WTC11 (cell line): ENCODE results near the gene RUFY3. TPM values are rescaled to one million over a fixed set of nuclear protein-coding genes. Genes with fewer than 3 reads are reported as not detected.

Source experiments
- ATAC-seq: fragments of 200-7000 bp; cut with Tn5 transposase; 2 replicates; pipeline ENCODE4 v1.10.0; 2021; ENCODE audit warnings: mild to moderate bottlenecking, moderate library complexity
- CTCF ChIA-PET: fragments of 300-600 bp; sonication (Branson Sonifier 250); formaldehyde crosslinking; loops from one replicate; lab custom pipeline; 2021; ENCODE audit warnings: antibody characterized with exemption; lab: Charles Lee
- POLR2A ChIA-PET: fragments of 350-600 bp; sonication (Branson Sonifier 250); formaldehyde crosslinking; loops from one replicate; lab custom pipeline; 2021; ENCODE audit warnings: antibody characterized with exemption; lab: Charles Lee
- DNase-seq: peaks from one replicate; pipeline ENCODE4 v3.0.0; 2021; ENCODE audit warnings: low spot score
- H3K27ac Mint-ChIP-seq: 2 replicates; pipeline ENCODE4 v1.8.0; 2021; ENCODE audit warnings: mixed read lengths
- H3K27me3 Mint-ChIP-seq: 2 replicates; pipeline ENCODE4 v1.8.0; 2021; ENCODE audit warnings: low read depth, mild to moderate bottlenecking, moderate library complexity, mixed read lengths
- H3K36me3 Mint-ChIP-seq: 2 replicates; pipeline ENCODE4 v1.8.0; 2021; ENCODE audit warnings: mixed read lengths
- H3K4me1 Mint-ChIP-seq: 2 replicates; pipeline ENCODE4 v1.8.0; 2022; ENCODE audit warnings: mixed read lengths
- H3K4me3 Mint-ChIP-seq: 2 replicates; pipeline ENCODE4 v1.8.0; 2021; ENCODE audit warnings: mild to moderate bottlenecking, moderate library complexity, mixed read lengths
- H3K9me3 Mint-ChIP-seq: 2 replicates; pipeline ENCODE4 v1.8.0; 2021; ENCODE audit warnings: mixed read lengths
- JUN ChIP-seq: sonication (generic); formaldehyde crosslinking; IDR thresholded peaks from 2 replicates; pipeline ENCODE4 v1.8.0; 2023; ENCODE audit warnings: mild to moderate bottlenecking, missing genetic modification reagents
- KAT7 ChIP-seq: sonication (generic); formaldehyde crosslinking; IDR thresholded peaks from 2 replicates; pipeline ENCODE4 v1.8.1; 2023; ENCODE audit warnings: missing genetic modification reagents, mild to moderate bottlenecking, borderline replicate concordance
- OVOL2 ChIP-seq: fragments of 250-450 bp; sonication (Bioruptor Pico); IDR thresholded peaks from 2 replicates; pipeline ENCODE4 v1.9.0; 2021; ENCODE audit warnings: mild to moderate bottlenecking, borderline replicate concordance
- ZNF423 ChIP-seq: fragments of 250-450 bp; sonication (Bioruptor Pico); IDR thresholded peaks from 2 replicates; pipeline ENCODE4 v2.1.2; 2022; ENCODE audit warnings: mild to moderate bottlenecking, moderate library complexity
- total RNA-seq: library from RNA; stranded (reverse); gene quantifications from 3 replicates; pipeline ENCODE4 v1.2.3, GENCODE V29; 2021
- TF ChIP-seq, protein P1 (sequence below): fragments of 250-450 bp; sonication (Bioruptor Pico); IDR thresholded peaks from 2 replicates; pipeline ENCODE4 v1.9.0; 2021; ENCODE audit warnings: mild to moderate bottlenecking, borderline replicate concordance
- TF ChIP-seq, protein P2 (sequence below): sonication (generic); formaldehyde crosslinking; IDR thresholded peaks from 2 replicates; pipeline ENCODE4 v1.8.0; 2022; ENCODE audit warnings: missing genetic modification reagents
- TF ChIP-seq, protein P3 (sequence below): sonication (generic); formaldehyde crosslinking; IDR thresholded peaks from 2 replicates; pipeline ENCODE4 v1.8.0; 2023; ENCODE audit warnings: missing genetic modification reagents, mild to moderate bottlenecking, borderline replicate concordance
- TF ChIP-seq, protein P4 (sequence below): sonication (generic); formaldehyde crosslinking; IDR thresholded peaks from 2 replicates; pipeline ENCODE4 v1.8.0; 2022; ENCODE audit warnings: mild to moderate bottlenecking, missing genetic modification reagents
- TF ChIP-seq, protein P5 (sequence below): sonication (generic); formaldehyde crosslinking; conservative IDR thresholded peaks from 2 replicates; pipeline ENCODE4 v1.8.1; 2023; ENCODE audit warnings: mild to moderate bottlenecking, low read depth, missing genetic modification reagents, moderate library complexity
- TF ChIP-seq, protein P6 (sequence below): sonication (generic); formaldehyde crosslinking; IDR thresholded peaks from 2 replicates; pipeline ENCODE4 v1.8.1; 2023; ENCODE audit warnings: mild to moderate bottlenecking, moderate library complexity, missing genetic modification reagents

Gene RUFY3
- total RNA-seq, 1 experiment from 2014 or later: 49.0 TPM

DNA sequence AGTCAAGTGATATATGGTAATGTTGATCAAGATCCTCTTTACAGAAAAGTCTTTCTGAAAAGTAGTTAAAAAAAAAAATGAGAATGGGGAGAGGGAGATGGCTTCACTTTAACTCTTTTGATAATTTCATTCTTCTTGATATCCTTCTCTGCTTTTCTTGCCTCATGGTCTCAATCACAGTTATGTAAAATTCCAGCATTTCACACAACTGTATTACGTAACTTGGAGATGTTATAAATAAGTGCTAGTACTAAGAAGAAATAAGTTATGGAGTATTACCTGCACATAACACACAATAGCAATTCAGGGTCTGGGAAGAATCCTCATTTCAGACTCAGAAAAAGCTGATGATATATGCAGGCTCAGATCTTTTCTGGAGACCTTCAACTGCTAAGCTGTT, 22.0 kb downstream of the RUFY3 start:
- no peaks in the 10 kb centered on the region for H3K27me3 Mint-ChIP-seq
- H3K4me3 Mint-ChIP-seq: no peak overlapping the region
- no peak overlapping the region for H3K27ac Mint-ChIP-seq
- TF ChIP-seq, protein P1, sequence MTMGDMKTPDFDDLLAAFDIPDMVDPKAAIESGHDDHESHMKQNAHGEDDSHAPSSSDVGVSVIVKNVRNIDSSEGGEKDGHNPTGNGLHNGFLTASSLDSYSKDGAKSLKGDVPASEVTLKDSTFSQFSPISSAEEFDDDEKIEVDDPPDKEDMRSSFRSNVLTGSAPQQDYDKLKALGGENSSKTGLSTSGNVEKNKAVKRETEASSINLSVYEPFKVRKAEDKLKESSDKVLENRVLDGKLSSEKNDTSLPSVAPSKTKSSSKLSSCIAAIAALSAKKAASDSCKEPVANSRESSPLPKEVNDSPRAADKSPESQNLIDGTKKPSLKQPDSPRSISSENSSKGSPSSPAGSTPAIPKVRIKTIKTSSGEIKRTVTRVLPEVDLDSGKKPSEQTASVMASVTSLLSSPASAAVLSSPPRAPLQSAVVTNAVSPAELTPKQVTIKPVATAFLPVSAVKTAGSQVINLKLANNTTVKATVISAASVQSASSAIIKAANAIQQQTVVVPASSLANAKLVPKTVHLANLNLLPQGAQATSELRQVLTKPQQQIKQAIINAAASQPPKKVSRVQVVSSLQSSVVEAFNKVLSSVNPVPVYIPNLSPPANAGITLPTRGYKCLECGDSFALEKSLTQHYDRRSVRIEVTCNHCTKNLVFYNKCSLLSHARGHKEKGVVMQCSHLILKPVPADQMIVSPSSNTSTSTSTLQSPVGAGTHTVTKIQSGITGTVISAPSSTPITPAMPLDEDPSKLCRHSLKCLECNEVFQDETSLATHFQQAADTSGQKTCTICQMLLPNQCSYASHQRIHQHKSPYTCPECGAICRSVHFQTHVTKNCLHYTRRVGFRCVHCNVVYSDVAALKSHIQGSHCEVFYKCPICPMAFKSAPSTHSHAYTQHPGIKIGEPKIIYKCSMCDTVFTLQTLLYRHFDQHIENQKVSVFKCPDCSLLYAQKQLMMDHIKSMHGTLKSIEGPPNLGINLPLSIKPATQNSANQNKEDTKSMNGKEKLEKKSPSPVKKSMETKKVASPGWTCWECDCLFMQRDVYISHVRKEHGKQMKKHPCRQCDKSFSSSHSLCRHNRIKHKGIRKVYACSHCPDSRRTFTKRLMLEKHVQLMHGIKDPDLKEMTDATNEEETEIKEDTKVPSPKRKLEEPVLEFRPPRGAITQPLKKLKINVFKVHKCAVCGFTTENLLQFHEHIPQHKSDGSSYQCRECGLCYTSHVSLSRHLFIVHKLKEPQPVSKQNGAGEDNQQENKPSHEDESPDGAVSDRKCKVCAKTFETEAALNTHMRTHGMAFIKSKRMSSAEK: no peak
- TF ChIP-seq, protein P2, sequence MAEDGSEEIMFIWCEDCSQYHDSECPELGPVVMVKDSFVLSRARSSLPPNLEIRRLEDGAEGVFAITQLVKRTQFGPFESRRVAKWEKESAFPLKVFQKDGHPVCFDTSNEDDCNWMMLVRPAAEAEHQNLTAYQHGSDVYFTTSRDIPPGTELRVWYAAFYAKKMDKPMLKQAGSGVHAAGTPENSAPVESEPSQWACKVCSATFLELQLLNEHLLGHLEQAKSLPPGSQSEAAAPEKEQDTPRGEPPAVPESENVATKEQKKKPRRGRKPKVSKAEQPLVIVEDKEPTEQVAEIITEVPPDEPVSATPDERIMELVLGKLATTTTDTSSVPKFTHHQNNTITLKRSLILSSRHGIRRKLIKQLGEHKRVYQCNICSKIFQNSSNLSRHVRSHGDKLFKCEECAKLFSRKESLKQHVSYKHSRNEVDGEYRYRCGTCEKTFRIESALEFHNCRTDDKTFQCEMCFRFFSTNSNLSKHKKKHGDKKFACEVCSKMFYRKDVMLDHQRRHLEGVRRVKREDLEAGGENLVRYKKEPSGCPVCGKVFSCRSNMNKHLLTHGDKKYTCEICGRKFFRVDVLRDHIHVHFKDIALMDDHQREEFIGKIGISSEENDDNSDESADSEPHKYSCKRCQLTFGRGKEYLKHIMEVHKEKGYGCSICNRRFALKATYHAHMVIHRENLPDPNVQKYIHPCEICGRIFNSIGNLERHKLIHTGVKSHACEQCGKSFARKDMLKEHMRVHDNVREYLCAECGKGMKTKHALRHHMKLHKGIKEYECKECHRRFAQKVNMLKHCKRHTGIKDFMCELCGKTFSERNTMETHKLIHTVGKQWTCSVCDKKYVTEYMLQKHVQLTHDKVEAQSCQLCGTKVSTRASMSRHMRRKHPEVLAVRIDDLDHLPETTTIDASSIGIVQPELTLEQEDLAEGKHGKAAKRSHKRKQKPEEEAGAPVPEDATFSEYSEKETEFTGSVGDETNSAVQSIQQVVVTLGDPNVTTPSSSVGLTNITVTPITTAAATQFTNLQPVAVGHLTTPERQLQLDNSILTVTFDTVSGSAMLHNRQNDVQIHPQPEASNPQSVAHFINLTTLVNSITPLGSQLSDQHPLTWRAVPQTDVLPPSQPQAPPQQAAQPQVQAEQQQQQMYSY: no peak
- TF ChIP-seq, protein P3, sequence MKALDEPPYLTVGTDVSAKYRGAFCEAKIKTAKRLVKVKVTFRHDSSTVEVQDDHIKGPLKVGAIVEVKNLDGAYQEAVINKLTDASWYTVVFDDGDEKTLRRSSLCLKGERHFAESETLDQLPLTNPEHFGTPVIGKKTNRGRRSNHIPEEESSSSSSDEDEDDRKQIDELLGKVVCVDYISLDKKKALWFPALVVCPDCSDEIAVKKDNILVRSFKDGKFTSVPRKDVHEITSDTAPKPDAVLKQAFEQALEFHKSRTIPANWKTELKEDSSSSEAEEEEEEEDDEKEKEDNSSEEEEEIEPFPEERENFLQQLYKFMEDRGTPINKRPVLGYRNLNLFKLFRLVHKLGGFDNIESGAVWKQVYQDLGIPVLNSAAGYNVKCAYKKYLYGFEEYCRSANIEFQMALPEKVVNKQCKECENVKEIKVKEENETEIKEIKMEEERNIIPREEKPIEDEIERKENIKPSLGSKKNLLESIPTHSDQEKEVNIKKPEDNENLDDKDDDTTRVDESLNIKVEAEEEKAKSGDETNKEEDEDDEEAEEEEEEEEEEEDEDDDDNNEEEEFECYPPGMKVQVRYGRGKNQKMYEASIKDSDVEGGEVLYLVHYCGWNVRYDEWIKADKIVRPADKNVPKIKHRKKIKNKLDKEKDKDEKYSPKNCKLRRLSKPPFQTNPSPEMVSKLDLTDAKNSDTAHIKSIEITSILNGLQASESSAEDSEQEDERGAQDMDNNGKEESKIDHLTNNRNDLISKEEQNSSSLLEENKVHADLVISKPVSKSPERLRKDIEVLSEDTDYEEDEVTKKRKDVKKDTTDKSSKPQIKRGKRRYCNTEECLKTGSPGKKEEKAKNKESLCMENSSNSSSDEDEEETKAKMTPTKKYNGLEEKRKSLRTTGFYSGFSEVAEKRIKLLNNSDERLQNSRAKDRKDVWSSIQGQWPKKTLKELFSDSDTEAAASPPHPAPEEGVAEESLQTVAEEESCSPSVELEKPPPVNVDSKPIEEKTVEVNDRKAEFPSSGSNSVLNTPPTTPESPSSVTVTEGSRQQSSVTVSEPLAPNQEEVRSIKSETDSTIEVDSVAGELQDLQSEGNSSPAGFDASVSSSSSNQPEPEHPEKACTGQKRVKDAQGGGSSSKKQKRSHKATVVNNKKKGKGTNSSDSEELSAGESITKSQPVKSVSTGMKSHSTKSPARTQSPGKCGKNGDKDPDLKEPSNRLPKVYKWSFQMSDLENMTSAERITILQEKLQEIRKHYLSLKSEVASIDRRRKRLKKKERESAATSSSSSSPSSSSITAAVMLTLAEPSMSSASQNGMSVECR: no peak
- TF ChIP-seq OVOL2 (no peak), KAT7 (CRISPR knock-in tag) (no peak), JUN (CRISPR knock-in tag) (no peak), ZNF423 (CRISPR knock-in tag) (no peak)
- TF ChIP-seq, protein P4, sequence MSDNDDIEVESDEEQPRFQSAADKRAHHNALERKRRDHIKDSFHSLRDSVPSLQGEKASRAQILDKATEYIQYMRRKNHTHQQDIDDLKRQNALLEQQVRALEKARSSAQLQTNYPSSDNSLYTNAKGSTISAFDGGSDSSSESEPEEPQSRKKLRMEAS (CRISPR knock-in tag): no peak
- TF ChIP-seq, protein P5, sequence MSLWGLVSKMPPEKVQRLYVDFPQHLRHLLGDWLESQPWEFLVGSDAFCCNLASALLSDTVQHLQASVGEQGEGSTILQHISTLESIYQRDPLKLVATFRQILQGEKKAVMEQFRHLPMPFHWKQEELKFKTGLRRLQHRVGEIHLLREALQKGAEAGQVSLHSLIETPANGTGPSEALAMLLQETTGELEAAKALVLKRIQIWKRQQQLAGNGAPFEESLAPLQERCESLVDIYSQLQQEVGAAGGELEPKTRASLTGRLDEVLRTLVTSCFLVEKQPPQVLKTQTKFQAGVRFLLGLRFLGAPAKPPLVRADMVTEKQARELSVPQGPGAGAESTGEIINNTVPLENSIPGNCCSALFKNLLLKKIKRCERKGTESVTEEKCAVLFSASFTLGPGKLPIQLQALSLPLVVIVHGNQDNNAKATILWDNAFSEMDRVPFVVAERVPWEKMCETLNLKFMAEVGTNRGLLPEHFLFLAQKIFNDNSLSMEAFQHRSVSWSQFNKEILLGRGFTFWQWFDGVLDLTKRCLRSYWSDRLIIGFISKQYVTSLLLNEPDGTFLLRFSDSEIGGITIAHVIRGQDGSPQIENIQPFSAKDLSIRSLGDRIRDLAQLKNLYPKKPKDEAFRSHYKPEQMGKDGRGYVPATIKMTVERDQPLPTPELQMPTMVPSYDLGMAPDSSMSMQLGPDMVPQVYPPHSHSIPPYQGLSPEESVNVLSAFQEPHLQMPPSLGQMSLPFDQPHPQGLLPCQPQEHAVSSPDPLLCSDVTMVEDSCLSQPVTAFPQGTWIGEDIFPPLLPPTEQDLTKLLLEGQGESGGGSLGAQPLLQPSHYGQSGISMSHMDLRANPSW (CRISPR knock-in tag): no peak
- TF ChIP-seq, protein P6, sequence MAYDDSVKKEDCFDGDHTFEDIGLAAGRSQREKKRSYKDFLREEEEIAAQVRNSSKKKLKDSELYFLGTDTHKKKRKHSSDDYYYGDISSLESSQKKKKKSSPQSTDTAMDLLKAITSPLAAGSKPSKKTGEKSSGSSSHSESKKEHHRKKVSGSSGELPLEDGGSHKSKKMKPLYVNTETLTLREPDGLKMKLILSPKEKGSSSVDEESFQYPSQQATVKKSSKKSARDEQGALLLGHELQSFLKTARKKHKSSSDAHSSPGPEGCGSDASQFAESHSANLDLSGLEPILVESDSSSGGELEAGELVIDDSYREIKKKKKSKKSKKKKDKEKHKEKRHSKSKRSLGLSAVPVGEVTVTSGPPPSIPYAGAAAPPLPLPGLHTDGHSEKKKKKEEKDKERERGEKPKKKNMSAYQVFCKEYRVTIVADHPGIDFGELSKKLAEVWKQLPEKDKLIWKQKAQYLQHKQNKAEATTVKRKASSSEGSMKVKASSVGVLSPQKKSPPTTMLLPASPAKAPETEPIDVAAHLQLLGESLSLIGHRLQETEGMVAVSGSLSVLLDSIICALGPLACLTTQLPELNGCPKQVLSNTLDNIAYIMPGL (CRISPR knock-in tag): no peak
- CTCF ChIA-PET: no interaction called here
- POLR2A ChIA-PET: interaction anchor here (1.0 kb wide), 1 partner anchor 95 kb away, joined by 3 read pairs; no protein-coding TSS in a partner anchor
- H3K9me3 Mint-ChIP-seq: no peaks in the 10 kb centered on the region
- peaks cover 20% of the 10 kb centered on the region for H3K4me1 Mint-ChIP-seq
- DNase-seq (no peak), ATAC-seq (no peak)
- no peaks in the 10 kb centered on the region for H3K36me3 Mint-ChIP-seq
